ENCODE data around the gene ZDHHC24. TPM values are rescaled to one million over a fixed set of nuclear protein-coding genes. Genes with fewer than 3 reads are reported as not detected.
A peak's percentile ranks its signal among the peaks of the same experiment; 100 is the strongest.

The ZDHHC24 gene
- total RNA-seq, 1 donor from 2014 or later, result 10.3 TPM

DNA sequence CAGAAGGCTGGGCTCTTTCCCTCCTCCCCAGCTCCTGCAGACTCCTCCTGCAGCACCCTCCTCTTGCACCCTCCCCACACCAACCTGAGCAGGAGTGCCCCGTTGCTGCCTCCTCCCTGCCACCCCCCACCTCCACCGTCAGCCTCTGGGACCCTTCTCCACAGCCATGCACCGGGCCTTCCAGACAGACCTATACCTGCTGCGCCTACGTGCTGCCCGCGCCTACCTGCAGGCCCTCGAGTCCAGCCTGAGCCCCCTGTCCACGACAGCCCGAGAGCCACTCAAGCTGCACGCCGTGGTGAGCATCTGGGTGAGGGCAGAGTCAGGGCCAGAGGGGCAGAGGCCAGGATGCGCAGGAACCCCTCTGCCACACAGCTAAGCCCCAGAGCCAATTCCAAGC is 16.2 kb downstream of the ZDHHC24 start:
- H3K27me3 Mint-ChIP-seq (ENCODE audit: unreplicated experiment), result peaks cover 4% of the 10 kb centered on the region
- H3K36me3 Mint-ChIP-seq (ENCODE audit: low read depth, unreplicated experiment), result peaks cover 18% of the 10 kb centered on the region
- H3K9me3 Mint-ChIP-seq (ENCODE audit: unreplicated experiment), result no peaks in the 10 kb centered on the region
- DNase-seq (ENCODE audit: low spot score), result no peak
- H3K4me3 Mint-ChIP-seq (ENCODE audit: unreplicated experiment), result no peak overlapping the region
- no peaks in the 10 kb centered on the region for H3K4me1 Mint-ChIP-seq (ENCODE audit: unreplicated experiment)
- TF ChIP-seq, protein P1, sequence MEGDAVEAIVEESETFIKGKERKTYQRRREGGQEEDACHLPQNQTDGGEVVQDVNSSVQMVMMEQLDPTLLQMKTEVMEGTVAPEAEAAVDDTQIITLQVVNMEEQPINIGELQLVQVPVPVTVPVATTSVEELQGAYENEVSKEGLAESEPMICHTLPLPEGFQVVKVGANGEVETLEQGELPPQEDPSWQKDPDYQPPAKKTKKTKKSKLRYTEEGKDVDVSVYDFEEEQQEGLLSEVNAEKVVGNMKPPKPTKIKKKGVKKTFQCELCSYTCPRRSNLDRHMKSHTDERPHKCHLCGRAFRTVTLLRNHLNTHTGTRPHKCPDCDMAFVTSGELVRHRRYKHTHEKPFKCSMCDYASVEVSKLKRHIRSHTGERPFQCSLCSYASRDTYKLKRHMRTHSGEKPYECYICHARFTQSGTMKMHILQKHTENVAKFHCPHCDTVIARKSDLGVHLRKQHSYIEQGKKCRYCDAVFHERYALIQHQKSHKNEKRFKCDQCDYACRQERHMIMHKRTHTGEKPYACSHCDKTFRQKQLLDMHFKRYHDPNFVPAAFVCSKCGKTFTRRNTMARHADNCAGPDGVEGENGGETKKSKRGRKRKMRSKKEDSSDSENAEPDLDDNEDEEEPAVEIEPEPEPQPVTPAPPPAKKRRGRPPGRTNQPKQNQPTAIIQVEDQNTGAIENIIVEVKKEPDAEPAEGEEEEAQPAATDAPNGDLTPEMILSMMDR (IDR thresholded peaks at IDR 0.05; ENCODE audit: unreplicated experiment), result no peak
- no peak overlapping the region for H3K27ac Mint-ChIP-seq (ENCODE audit: unreplicated experiment)

DNA sequence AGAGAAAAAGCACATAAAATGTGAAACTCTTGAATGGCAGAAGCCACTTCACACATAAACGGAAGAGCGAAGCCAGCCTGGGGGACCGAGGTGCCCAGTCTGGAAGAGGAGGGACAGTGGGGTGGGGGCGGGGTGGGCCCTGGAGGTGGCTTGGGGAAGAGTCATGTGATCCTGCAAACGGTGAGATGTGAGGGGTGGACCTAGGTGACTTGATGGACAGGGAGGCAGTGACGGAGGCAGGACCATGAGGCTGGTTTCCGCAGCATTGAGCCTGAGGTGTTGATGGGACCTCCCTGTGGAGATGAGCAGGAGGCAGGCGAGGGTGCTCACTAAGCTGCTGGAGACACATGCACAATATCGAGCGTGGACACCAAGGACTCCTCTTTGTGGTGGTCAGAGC is 16.8 kb downstream of the ZDHHC24 start:
- H3K27me3 Mint-ChIP-seq (ENCODE audit: unreplicated experiment), result peaks cover 4% of the 10 kb centered on the region
- H3K4me1 Mint-ChIP-seq (ENCODE audit: unreplicated experiment), result no peaks in the 10 kb centered on the region
- TF ChIP-seq, protein P1 (IDR thresholded peaks at IDR 0.05; ENCODE audit: unreplicated experiment), result no peak
- H3K36me3 Mint-ChIP-seq (ENCODE audit: low read depth, unreplicated experiment), result peaks cover 22% of the 10 kb centered on the region
- peak overlapping the region; percentile 76 for H3K4me3 Mint-ChIP-seq (ENCODE audit: unreplicated experiment)
- no peak for DNase-seq (ENCODE audit: low spot score)
- no peak overlapping the region for H3K27ac Mint-ChIP-seq (ENCODE audit: unreplicated experiment)
- no peaks in the 10 kb centered on the region for H3K9me3 Mint-ChIP-seq (ENCODE audit: unreplicated experiment)

DNA sequence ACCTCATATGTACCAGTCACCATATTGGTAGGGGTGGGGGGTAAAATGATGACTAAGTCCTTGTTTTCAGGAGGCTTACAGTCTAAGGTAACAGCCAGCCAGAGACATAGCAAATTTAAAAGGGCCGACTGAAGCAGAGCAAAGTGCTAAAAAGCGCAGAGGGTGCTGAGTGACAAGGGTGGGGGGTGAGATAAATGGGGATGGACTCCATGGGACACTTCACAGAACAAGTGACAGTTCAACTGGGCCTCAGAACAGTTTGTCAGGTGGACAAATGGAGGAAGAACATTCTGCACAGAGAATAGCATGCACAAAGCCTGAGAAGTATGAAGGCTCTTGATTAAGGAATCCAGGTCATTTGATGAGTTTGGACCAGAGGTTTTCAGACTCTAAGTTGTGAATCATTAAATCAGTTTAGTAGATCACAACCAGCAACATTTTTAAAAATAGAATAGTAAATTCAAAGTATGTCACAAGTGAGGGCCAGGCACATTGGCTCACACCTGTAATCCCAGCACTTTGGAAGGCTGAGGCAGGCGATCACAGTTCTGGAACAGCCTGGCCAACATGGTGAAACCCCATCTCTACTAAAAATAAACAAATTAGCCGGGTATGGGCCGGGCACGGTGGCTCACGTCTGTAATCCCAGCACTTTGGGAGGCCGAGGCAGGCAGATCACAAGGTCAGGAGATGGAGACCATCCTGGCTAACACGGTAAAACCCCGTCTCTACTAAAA is 21.4 kb downstream of the ZDHHC24 start:
- H3K9me3 Mint-ChIP-seq (ENCODE audit: unreplicated experiment), result no peaks in the 10 kb centered on the region

DNA sequence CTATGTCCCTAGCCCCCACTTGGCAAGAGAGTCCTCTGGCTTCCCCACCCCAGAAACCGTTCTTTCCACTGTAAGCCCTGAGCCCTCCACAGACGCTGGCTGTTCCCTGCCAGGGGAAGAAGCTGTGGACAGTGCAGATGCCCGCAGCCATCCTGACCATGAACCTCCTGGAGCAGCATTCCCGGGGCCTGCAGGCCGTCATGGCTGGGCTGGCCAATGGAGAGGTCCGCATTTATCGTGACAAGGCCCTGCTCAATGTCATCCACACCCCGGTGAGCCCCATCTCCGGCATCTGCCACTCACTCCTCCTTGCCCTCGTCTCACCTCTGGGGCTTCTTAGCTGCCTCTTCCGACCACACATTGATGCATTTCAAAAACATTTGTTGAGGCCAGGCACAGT is 22.2 kb downstream of the ZDHHC24 start:
- Mint-ChIP-seq H3K36me3 (ENCODE audit: low read depth, unreplicated experiment) (peaks cover 25% of the 10 kb centered on the region), H3K4me3 (ENCODE audit: unreplicated experiment) (no peak overlapping the region), H3K4me1 (ENCODE audit: unreplicated experiment) (no peaks in the 10 kb centered on the region), H3K27ac (ENCODE audit: unreplicated experiment) (no peak overlapping the region), H3K27me3 (ENCODE audit: unreplicated experiment) (peaks cover 1% of the 10 kb centered on the region), H3K9me3 (ENCODE audit: unreplicated experiment) (no peaks in the 10 kb centered on the region)
- TF ChIP-seq, protein P1 (IDR thresholded peaks at IDR 0.05; ENCODE audit: unreplicated experiment), result no peak
- no peak for DNase-seq (ENCODE audit: low spot score)

More for the DNA sequence above, 21.4 kb downstream of the ZDHHC24 start:
- no peaks in the 10 kb centered on the region for H3K4me1 Mint-ChIP-seq (ENCODE audit: unreplicated experiment)
- H3K4me3 Mint-ChIP-seq (ENCODE audit: unreplicated experiment), result no peak overlapping the region
- H3K27me3 Mint-ChIP-seq (ENCODE audit: unreplicated experiment), result peaks cover 1% of the 10 kb centered on the region
- peaks cover 30% of the 10 kb centered on the region for H3K36me3 Mint-ChIP-seq (ENCODE audit: low read depth, unreplicated experiment)
- no peak overlapping the region for H3K27ac Mint-ChIP-seq (ENCODE audit: unreplicated experiment)
- TF ChIP-seq, protein P1 (IDR thresholded peaks at IDR 0.05; ENCODE audit: unreplicated experiment), result no peak
- no peak for DNase-seq (ENCODE audit: low spot score)

DNA sequence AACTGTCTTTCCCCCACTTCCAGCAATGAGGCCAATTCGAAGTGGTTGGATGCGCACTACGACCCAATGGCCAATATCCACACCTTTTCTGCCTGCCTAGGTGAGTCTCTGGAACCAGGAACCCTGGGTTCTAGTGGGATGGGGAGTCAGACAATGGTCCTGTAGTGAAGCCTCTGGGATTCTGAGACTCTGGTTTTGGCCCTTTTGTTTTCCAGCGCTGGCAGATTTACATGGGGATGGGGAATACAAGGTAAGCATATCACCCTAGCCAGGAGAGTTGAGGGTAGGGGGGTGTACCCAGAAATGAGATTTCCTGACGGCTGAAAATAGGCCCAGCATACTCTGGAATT is 34.9 kb downstream of the ZDHHC24 start:
- no peak for DNase-seq (ENCODE audit: low spot score)
- TF ChIP-seq, protein P1 (IDR thresholded peaks at IDR 0.05; ENCODE audit: unreplicated experiment), result no peak
- peaks cover 8% of the 10 kb centered on the region for H3K36me3 Mint-ChIP-seq (ENCODE audit: low read depth, unreplicated experiment)
- peaks cover 5% of the 10 kb centered on the region for H3K27me3 Mint-ChIP-seq (ENCODE audit: unreplicated experiment)
- peak overlapping the region; percentile 87 for H3K27ac Mint-ChIP-seq (ENCODE audit: unreplicated experiment)
- H3K9me3 Mint-ChIP-seq (ENCODE audit: unreplicated experiment), result no peaks in the 10 kb centered on the region
- H3K4me1 Mint-ChIP-seq (ENCODE audit: unreplicated experiment), result peaks cover 8% of the 10 kb centered on the region
- peak overlapping the region; percentile 98 for H3K4me3 Mint-ChIP-seq (ENCODE audit: unreplicated experiment)

Data from endothelial cell (in vitro differentiated cells).